Thyroid gland (tissue), 4 donors: Measurements from ENCODE around the gene TUBD1.
A peak's percentile ranks its signal among the peaks of the same experiment; 100 is the strongest.

ENCODE experiments used
- CTCF ChIP-seq, 6 experiments: fragments of 200-600 bp in 3 of 6; fragments of 450-650 bp in 3 of 6; sonication (generic) in 3 of 6; IDR thresholded peaks; one replicate each; pipeline ENCODE4 v1.5.1; 2016 to 2019; ENCODE audit warnings: antibody characterized with exemption in 6 of 6, mild to moderate bottlenecking in 2 of 6, inconsistent platforms in 1 of 6, moderate library complexity in 1 of 6
- POLR2A ChIP-seq, 2 donors: fragments of 450-650 bp; IDR thresholded peaks; one replicate each; pipeline ENCODE4 v1.6.1; 2017; ENCODE audit warnings: antibody characterized with exemption in 2 of 2, mild to moderate bottlenecking in 2 of 2, moderate library complexity in 1 of 2

GRCh38 chr17:59899099-59899498 lies 6.4 kb upstream of the TUBD1 start:
- TF ChIP-seq CTCF (IDR thresholded peaks at IDR 0.05) (peak in 1 of 6 experiments; percentile 34), POLR2A (IDR thresholded peaks at IDR 0.05) (no peak)
